Astrocyte of the cerebellum (primary cell): Measurements from ENCODE around the gene IRX4.

ENCODE experiments used
- DNase-seq: peaks from one replicate; pipeline ENCODE4 v3.0.0-alpha.2; 2011; ENCODE audit warnings: low read depth
- H3K4me3 ChIP-seq: 2 replicates; pipeline ENCODE4 v1.5.1; 2011; ENCODE audit warnings: mild to moderate bottlenecking, low read depth, low read length, moderate library complexity
- CTCF ChIP-seq: IDR thresholded peaks from 2 replicates; pipeline ENCODE4 v1.5.1; 2012; ENCODE audit warnings: low read length, low read depth, moderate library complexity, mild to moderate bottlenecking; ENCODE audit errors: missing control alignments
- in situ Hi-C: cut with HindIII; loops from 2 replicates; pipeline ENCODE4 v1.10.0; 2017; ENCODE audit warnings: low sequenced_read_pairs

Gene IRX4

DNA sequence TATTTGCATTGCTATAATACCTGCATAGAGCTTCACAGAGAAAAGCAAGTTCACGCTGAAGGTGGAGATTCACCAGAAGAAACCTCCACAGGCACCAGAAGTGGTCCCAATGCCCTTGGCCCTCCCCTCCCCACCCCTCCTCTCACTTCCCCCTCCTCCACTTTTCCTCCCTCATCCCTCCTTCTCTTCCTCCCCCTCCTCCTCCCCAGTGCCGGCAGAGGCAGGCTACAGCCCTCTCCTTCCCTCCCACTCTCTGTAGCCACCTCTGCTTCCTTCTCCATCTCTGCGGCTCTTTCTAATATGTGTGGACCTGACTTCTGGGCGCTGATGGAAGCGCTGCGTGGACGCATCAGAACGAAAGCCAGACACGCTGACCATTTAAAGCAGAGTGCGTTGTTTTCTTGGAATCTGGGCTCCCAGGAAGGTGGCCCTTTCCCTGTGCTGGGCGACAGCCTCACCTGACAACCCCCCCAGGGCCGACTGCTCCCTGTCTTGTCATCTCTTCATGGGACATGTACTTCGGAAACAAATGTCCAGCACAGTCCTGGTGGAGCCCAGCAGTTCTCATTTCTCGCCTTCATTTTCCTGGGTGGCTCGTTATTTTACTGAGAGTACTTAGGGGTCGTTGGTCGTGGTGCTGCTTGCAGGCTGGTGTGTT lies 52.0 kb downstream of the IRX4 start:
- no peak for DNase-seq
- no peak for TF ChIP-seq CTCF
- H3K4me3 ChIP-seq = no peak overlapping the region
- in situ Hi-C loops = no loop called here

- no peak overlapping the region for H3K4me3 ChIP-seq
- no peak for DNase-seq
- in situ Hi-C loops = no loop called here
- TF ChIP-seq CTCF = no peak
These were observed 54.8 kb downstream of the IRX4 start for GRCh38 chr5:1827886-1828397.
